Measurements from ENCODE around the gene ANKRD33B. TPM values are rescaled to one million over a fixed set of nuclear protein-coding genes. Genes with fewer than 3 reads are reported as not detected.

Gene ANKRD33B
- polyA plus RNA-seq, 1 donor (not counting 4 experiments of a cell fraction or from before 2014, with no cell fraction given): 1.9 TPM

GRCh38 chr5:10537624-10538023, 26.2 kb upstream of the ANKRD33B start:
- H3K4me1 ChIP-seq (ENCODE audit: control insufficient read depth, extremely low read depth, insufficient read depth, low read length): peaks cover 16% of the 10 kb centered on the region
- no peaks in the 10 kb centered on the region for H3K79me2 ChIP-seq (ENCODE audit: control insufficient read depth, insufficient read depth, low read length)
- no peaks in the 10 kb centered on the region for H4K20me1 ChIP-seq (ENCODE audit: control insufficient read depth, extremely low read depth, insufficient read depth, low read length)
- no peaks in the 10 kb centered on the region for H3K9me1 ChIP-seq (ENCODE audit: control insufficient read depth, extremely low read depth, insufficient read depth, low read length)
- no peak for FAIRE-seq
- H2AFZ ChIP-seq (ENCODE audit: control insufficient read depth, low read length): no peak overlapping the region
- no peak overlapping the region for H3K4me3 ChIP-seq (ENCODE audit: control insufficient read depth in 2 of 3, extremely low read depth in 1 of 3, insufficient read depth in 2 of 3, low read depth in 1 of 3, low read length in 3 of 3)
- TF ChIP-seq EZH2 (IDR thresholded peaks at IDR 0.05; ENCODE audit: low read length) (no peak), CTCF (optimal IDR thresholded peaks at IDR 0.05 in 1 of 3, IDR thresholded peaks at IDR 0.05 in 1 of 3, conservative IDR thresholded peaks at IDR 0.05 in 1 of 3; ENCODE audit: extremely low read depth in 1 of 3, insufficient read depth in 2 of 3, low read length in 3 of 3) (no peak)
- no peaks in the 10 kb centered on the region for H3K9me3 ChIP-seq (ENCODE audit: control insufficient read depth, low read depth, low read length)
- dilution Hi-C loops (cut with MboI; ENCODE audit: extremely low pct_ligation_motif_present, low sequenced_read_pairs): no loop called here
- H3K27ac ChIP-seq (ENCODE audit: control insufficient read depth, insufficient read depth, low read length): no peak overlapping the region
- H3K9ac ChIP-seq (ENCODE audit: control insufficient read depth, extremely low read depth, insufficient read depth, low read length): no peak overlapping the region
- H3K4me2 ChIP-seq (ENCODE audit: control insufficient read depth, extremely low read depth, insufficient read depth, low read depth, low read length): no peak overlapping the region
- no peak for DNase-seq (ENCODE audit: low read depth, low spot score)
- peaks cover 7% of the 10 kb centered on the region for H3K27me3 ChIP-seq (ENCODE audit: control insufficient read depth, extremely low read depth, insufficient read depth, low read length)
- no peaks in the 10 kb centered on the region for H3K36me3 ChIP-seq (ENCODE audit: control insufficient read depth in 2 of 2, extremely low read depth in 1 of 2, insufficient read depth in 2 of 2, low read length in 2 of 2)

DNA sequence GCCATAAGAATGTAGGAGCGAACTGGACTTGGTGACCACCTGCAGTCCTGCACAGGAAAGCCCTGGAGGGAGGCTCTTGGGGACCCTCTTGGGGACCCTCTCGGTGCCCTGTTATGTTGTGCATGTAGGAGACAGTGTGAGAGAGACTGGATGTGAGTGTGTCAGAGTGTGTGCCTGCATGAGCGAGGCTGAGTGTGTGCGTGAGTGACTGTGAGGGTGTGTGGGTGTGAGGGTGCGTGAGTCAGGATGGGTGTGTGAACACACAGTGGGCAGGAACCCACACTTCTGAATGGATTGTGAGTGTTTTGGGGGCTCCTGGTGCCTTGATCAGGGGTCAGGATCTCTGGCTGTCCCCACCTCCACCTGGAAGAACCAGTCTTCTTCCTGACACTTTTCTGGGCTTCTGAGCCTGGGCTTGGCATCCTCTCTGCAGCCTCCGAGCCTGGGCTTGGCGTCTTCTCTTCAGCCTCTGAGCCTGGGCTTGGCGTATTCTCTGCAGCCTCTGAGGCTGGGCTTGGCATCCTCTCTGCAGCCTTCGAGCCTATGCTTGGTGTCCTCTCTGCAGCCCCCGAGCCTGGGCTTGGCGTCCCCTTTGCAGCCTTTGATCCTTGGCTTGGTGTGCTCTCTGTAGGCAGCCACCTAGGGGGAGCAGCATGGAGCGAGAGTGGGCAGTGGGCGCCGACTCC, 25.6 kb upstream of the ANKRD33B start:
- TF ChIP-seq EZH2 (IDR thresholded peaks at IDR 0.05; ENCODE audit: low read length) (no peak), CTCF (optimal IDR thresholded peaks at IDR 0.05 in 1 of 3, IDR thresholded peaks at IDR 0.05 in 1 of 3, conservative IDR thresholded peaks at IDR 0.05 in 1 of 3; ENCODE audit: extremely low read depth in 1 of 3, insufficient read depth in 2 of 3, low read length in 3 of 3) (no peak)
- DNase-seq (ENCODE audit: low read depth, low spot score) (no peak), FAIRE-seq (no peak)
- Histone ChIP-seq H3K79me2 (ENCODE audit: control insufficient read depth, insufficient read depth, low read length) (no peaks in the 10 kb centered on the region), H3K27me3 (ENCODE audit: control insufficient read depth, extremely low read depth, insufficient read depth, low read length) (peaks cover 7% of the 10 kb centered on the region), H3K9me1 (ENCODE audit: control insufficient read depth, extremely low read depth, insufficient read depth, low read length) (no peaks in the 10 kb centered on the region), H3K27ac (ENCODE audit: control insufficient read depth, insufficient read depth, low read length) (no peak overlapping the region), H3K4me2 (ENCODE audit: control insufficient read depth, extremely low read depth, insufficient read depth, low read depth, low read length) (peak overlapping the region; percentile 36), H2AFZ (ENCODE audit: control insufficient read depth, low read length) (no peak overlapping the region), H3K9ac (ENCODE audit: control insufficient read depth, extremely low read depth, insufficient read depth, low read length) (no peak overlapping the region), H3K4me1 (ENCODE audit: control insufficient read depth, extremely low read depth, insufficient read depth, low read length) (peaks cover 16% of the 10 kb centered on the region), H4K20me1 (ENCODE audit: control insufficient read depth, extremely low read depth, insufficient read depth, low read length) (no peaks in the 10 kb centered on the region), H3K36me3 (ENCODE audit: control insufficient read depth in 2 of 2, extremely low read depth in 1 of 2, insufficient read depth in 2 of 2, low read length in 2 of 2) (no peaks in the 10 kb centered on the region), H3K4me3 (ENCODE audit: control insufficient read depth in 2 of 3, extremely low read depth in 1 of 3, insufficient read depth in 2 of 3, low read depth in 1 of 3, low read length in 3 of 3) (no peak overlapping the region), H3K9me3 (ENCODE audit: control insufficient read depth, low read depth, low read length) (no peaks in the 10 kb centered on the region)
- dilution Hi-C loops (cut with MboI; ENCODE audit: extremely low pct_ligation_motif_present, low sequenced_read_pairs): no loop called here

Data from keratinocyte (primary cell).